ENCODE results near the gene GFY.

Gene GFY

GRCh38 chr19:49427339-49427738 is 2.2 kb downstream of the GFY start:
- no peaks in the 10 kb centered on the region for H3K36me3 ChIP-seq (ENCODE audit: insufficient read depth)
- H3K9ac ChIP-seq = no peak overlapping the region
- no peaks in the 10 kb centered on the region for H4K20me1 ChIP-seq (ENCODE audit: insufficient read depth)
- H2AFZ ChIP-seq (ENCODE audit: low read depth) = no peak overlapping the region
- peaks cover 92% of the 10 kb centered on the region for H3K27me3 ChIP-seq (ENCODE audit: insufficient read depth, low read depth)
- no peak overlapping the region for H3K4me3 ChIP-seq (IDR thresholded peaks at IDR 0.05; ENCODE audit: insufficient read depth, low read depth, low read length)
- no peak overlapping the region for H3K27ac ChIP-seq
- H3K79me2 ChIP-seq (ENCODE audit: insufficient read depth, low read depth) = no peaks in the 10 kb centered on the region
- no peak for TF ChIP-seq CTCF (conservative IDR thresholded peaks at IDR 0.05; ENCODE audit: low read depth, low read length)
- peaks cover 10% of the 10 kb centered on the region for H3K4me1 ChIP-seq (ENCODE audit: low read depth, poor library complexity, severe bottlenecking)
- H3K4me2 ChIP-seq = no peak overlapping the region

GRCh38 chr19:49427855-49428546 is 2.8 kb downstream of the GFY start:
- Histone ChIP-seq H3K79me2 (ENCODE audit: insufficient read depth, low read depth) (no peaks in the 10 kb centered on the region), H3K4me3 (IDR thresholded peaks at IDR 0.05; ENCODE audit: insufficient read depth, low read depth, low read length) (no peak overlapping the region), H4K20me1 (ENCODE audit: insufficient read depth) (no peaks in the 10 kb centered on the region), H3K9ac (no peak overlapping the region), H3K4me2 (no peak overlapping the region), H2AFZ (ENCODE audit: low read depth) (no peak overlapping the region), H3K36me3 (ENCODE audit: insufficient read depth) (no peaks in the 10 kb centered on the region), H3K27me3 (ENCODE audit: insufficient read depth, low read depth) (peaks cover 92% of the 10 kb centered on the region), H3K27ac (no peak overlapping the region), H3K4me1 (ENCODE audit: low read depth, poor library complexity, severe bottlenecking) (peaks cover 10% of the 10 kb centered on the region)
- TF ChIP-seq CTCF (conservative IDR thresholded peaks at IDR 0.05; ENCODE audit: low read depth, low read length) = no peak

GRCh38 chr19:49428547-49429451 is 3.6 kb downstream of the GFY start:
- no peak overlapping the region for H2AFZ ChIP-seq (ENCODE audit: low read depth)
- no peak overlapping the region for H3K4me2 ChIP-seq
- no peak overlapping the region for H3K4me3 ChIP-seq (IDR thresholded peaks at IDR 0.05; ENCODE audit: insufficient read depth, low read depth, low read length)
- H3K9ac ChIP-seq = no peak overlapping the region
- H4K20me1 ChIP-seq (ENCODE audit: insufficient read depth) = no peaks in the 10 kb centered on the region
- H3K4me1 ChIP-seq (ENCODE audit: low read depth, poor library complexity, severe bottlenecking) = peaks cover 6% of the 10 kb centered on the region
- H3K27me3 ChIP-seq (ENCODE audit: insufficient read depth, low read depth) = peaks cover 92% of the 10 kb centered on the region
- H3K36me3 ChIP-seq (ENCODE audit: insufficient read depth) = no peaks in the 10 kb centered on the region
- no peaks in the 10 kb centered on the region for H3K79me2 ChIP-seq (ENCODE audit: insufficient read depth, low read depth)
- H3K27ac ChIP-seq = no peak overlapping the region
- TF ChIP-seq CTCF (conservative IDR thresholded peaks at IDR 0.05; ENCODE audit: low read depth, low read length) = no peak

- Histone ChIP-seq H3K4me1 (ENCODE audit: low read depth, poor library complexity, severe bottlenecking) (peaks cover 6% of the 10 kb centered on the region), H3K4me2 (no peak overlapping the region), H3K9ac (no peak overlapping the region), H2AFZ (ENCODE audit: low read depth) (no peak overlapping the region), H4K20me1 (ENCODE audit: insufficient read depth) (no peaks in the 10 kb centered on the region), H3K4me3 (IDR thresholded peaks at IDR 0.05; ENCODE audit: insufficient read depth, low read depth, low read length) (no peak overlapping the region), H3K27ac (no peak overlapping the region), H3K79me2 (ENCODE audit: insufficient read depth, low read depth) (no peaks in the 10 kb centered on the region), H3K36me3 (ENCODE audit: insufficient read depth) (no peaks in the 10 kb centered on the region), H3K27me3 (ENCODE audit: insufficient read depth, low read depth) (peaks cover 91% of the 10 kb centered on the region)
- TF ChIP-seq CTCF (conservative IDR thresholded peaks at IDR 0.05; ENCODE audit: low read depth, low read length) = no peak
These were observed 5.0 kb downstream of the GFY start for GRCh38 chr19:49430172-49430677.
